ENCODE results near the gene FMN1. TPM values are rescaled to one million over a fixed set of nuclear protein-coding genes. Genes with fewer than 3 reads are reported as not detected.

FMN1 gene
- polyA plus RNA-seq, 3 donors, result 0.28 to 3.7 (median 0.34) TPM

DNA sequence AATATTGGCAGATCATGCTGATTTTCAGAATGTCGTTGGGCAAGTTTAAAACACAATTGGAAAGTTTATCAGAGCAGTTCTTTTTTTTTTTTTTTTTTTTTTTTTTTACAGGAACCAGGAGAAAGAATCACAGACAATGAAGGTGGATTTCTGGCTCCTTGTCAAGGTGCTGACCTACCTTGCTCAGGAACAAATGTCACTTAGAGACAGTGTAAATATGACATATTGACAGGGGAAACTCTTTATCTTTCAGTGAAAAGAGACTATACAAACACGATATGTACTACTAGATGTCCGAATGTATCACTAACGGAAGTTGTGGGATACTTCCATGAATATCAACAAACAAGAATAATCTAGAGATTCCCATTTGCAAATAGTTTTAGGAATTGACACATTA is 237.3 kb downstream of the FMN1 start:
- H3K27me3 ChIP-seq (ENCODE audit: control insufficient read depth in 2 of 2, insufficient read depth in 2 of 2, low read length in 2 of 2), result no peaks in the 10 kb centered on the region
- H3K4me3 ChIP-seq (replicated peaks in 1 of 3; ENCODE audit: low read depth in 2 of 3, low read length in 3 of 3), result no peak overlapping the region
- no peak for DNase-seq
- TF ChIP-seq, protein P1, sequence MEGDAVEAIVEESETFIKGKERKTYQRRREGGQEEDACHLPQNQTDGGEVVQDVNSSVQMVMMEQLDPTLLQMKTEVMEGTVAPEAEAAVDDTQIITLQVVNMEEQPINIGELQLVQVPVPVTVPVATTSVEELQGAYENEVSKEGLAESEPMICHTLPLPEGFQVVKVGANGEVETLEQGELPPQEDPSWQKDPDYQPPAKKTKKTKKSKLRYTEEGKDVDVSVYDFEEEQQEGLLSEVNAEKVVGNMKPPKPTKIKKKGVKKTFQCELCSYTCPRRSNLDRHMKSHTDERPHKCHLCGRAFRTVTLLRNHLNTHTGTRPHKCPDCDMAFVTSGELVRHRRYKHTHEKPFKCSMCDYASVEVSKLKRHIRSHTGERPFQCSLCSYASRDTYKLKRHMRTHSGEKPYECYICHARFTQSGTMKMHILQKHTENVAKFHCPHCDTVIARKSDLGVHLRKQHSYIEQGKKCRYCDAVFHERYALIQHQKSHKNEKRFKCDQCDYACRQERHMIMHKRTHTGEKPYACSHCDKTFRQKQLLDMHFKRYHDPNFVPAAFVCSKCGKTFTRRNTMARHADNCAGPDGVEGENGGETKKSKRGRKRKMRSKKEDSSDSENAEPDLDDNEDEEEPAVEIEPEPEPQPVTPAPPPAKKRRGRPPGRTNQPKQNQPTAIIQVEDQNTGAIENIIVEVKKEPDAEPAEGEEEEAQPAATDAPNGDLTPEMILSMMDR (IDR thresholded peaks at IDR 0.05), result no peak
- no peak overlapping the region for H3K9ac ChIP-seq (ENCODE audit: insufficient read depth, low read length, poor library complexity, severe bottlenecking)
- H3K79me2 ChIP-seq (ENCODE audit: insufficient read depth, low read length), result no peaks in the 10 kb centered on the region
- H3K4me1 Mint-ChIP-seq, result peaks cover 13% of the 10 kb centered on the region
- H3K4me1 ChIP-seq (ENCODE audit: control insufficient read depth in 1 of 2, insufficient read depth in 2 of 2, low read length in 2 of 2), result peaks cover 10 to 13% of the 10 kb centered on the region in 2 donors
- H3K4me2 ChIP-seq (replicated peaks; ENCODE audit: extremely low read depth, low read length, poor library complexity, severe bottlenecking), result no peak overlapping the region
- H3K9me3 ChIP-seq (replicated peaks in 1 of 2; ENCODE audit: control insufficient read depth in 1 of 2, insufficient read depth in 1 of 2, low read length in 2 of 2), result no peaks in the 10 kb centered on the region
- peaks cover 0 to 3% (median 0%) of the 10 kb centered on the region in 3 donors for H3K27me3 Mint-ChIP-seq (ENCODE audit: low read depth in 3 of 3)
- H3K27ac Mint-ChIP-seq, result no peak overlapping the region
- H2AFZ ChIP-seq (ENCODE audit: insufficient read depth, low read depth, low read length, poor library complexity, severe bottlenecking), result no peak overlapping the region
- WGBS (ENCODE audit: insufficient coverage), result 60% methylated on average over 1 of the region's 4 CpGs
- H3K4me3 Mint-ChIP-seq, result no peak overlapping the region
- no peaks in the 10 kb centered on the region for H3K9me3 Mint-ChIP-seq
- H3K27ac ChIP-seq (ENCODE audit: low read depth in 1 of 2, low read length in 2 of 2), result no peak overlapping the region
- H3K36me3 ChIP-seq (replicated peaks in 1 of 2; ENCODE audit: control insufficient read depth in 1 of 2, insufficient read depth in 2 of 2, low read length in 2 of 2), result no peaks in the 10 kb centered on the region
- H3K36me3 Mint-ChIP-seq, result peaks cover 0 to 5% of the 10 kb centered on the region in 2 donors
- H4K20me1 ChIP-seq (ENCODE audit: insufficient read depth, low read length), result no peaks in the 10 kb centered on the region
- intact Hi-C loops (cut with micrococcal nuclease), result no loop called here

DNA sequence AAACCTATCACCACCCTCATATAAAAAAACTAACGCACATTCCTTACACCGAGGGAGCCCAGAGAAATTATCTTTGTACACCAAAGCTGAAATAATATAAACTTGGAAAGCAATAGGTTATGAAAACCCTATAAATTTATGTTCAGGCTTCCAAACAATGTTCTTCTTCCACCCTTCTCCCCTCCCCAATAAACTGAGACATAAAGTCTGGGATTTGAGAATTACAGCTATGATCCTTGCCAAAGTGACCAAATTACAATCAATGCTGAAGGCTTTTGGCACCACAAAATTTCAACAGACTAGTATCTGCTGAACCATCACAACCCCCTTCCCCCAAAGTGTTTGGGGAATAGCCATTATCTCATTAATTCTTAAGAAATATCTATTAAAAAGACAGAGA is 237.8 kb downstream of the FMN1 start:
- no peaks in the 10 kb centered on the region for H4K20me1 ChIP-seq (ENCODE audit: insufficient read depth, low read length)
- DNase-seq, result no peak
- no CpG with 5 or more reads among the region's 2 CpGs for WGBS (ENCODE audit: insufficient coverage)
- H3K4me2 ChIP-seq (replicated peaks; ENCODE audit: extremely low read depth, low read length, poor library complexity, severe bottlenecking), result no peak overlapping the region
- peaks cover 18% of the 10 kb centered on the region for H3K4me1 Mint-ChIP-seq
- no peaks in the 10 kb centered on the region for H3K9me3 ChIP-seq (replicated peaks in 1 of 2; ENCODE audit: control insufficient read depth in 1 of 2, insufficient read depth in 1 of 2, low read length in 2 of 2)
- no peak overlapping the region for H3K9ac ChIP-seq (ENCODE audit: insufficient read depth, low read length, poor library complexity, severe bottlenecking)
- H3K27ac ChIP-seq (ENCODE audit: low read depth in 1 of 2, low read length in 2 of 2), result no peak overlapping the region
- H3K4me3 ChIP-seq (replicated peaks in 1 of 3; ENCODE audit: low read depth in 2 of 3, low read length in 3 of 3), result no peak overlapping the region
- no peak overlapping the region for H2AFZ ChIP-seq (ENCODE audit: insufficient read depth, low read depth, low read length, poor library complexity, severe bottlenecking)
- H3K27me3 Mint-ChIP-seq (ENCODE audit: low read depth in 3 of 3), result peaks cover 0 to 3% (median 0%) of the 10 kb centered on the region in 3 donors
- H3K79me2 ChIP-seq (ENCODE audit: insufficient read depth, low read length), result no peaks in the 10 kb centered on the region
- H3K27me3 ChIP-seq (ENCODE audit: control insufficient read depth in 2 of 2, insufficient read depth in 2 of 2, low read length in 2 of 2), result no peaks in the 10 kb centered on the region
- peaks cover 10 to 14% of the 10 kb centered on the region in 2 donors for H3K4me1 ChIP-seq (ENCODE audit: control insufficient read depth in 1 of 2, insufficient read depth in 2 of 2, low read length in 2 of 2)
- intact Hi-C loops (cut with micrococcal nuclease), result no loop called here
- no peaks in the 10 kb centered on the region for H3K36me3 ChIP-seq (replicated peaks in 1 of 2; ENCODE audit: control insufficient read depth in 1 of 2, insufficient read depth in 2 of 2, low read length in 2 of 2)
- H3K4me3 Mint-ChIP-seq, result no peak overlapping the region
- TF ChIP-seq, protein P1 (IDR thresholded peaks at IDR 0.05), result no peak
- peaks cover 0 to 2% (median 0%) of the 10 kb centered on the region in 7 donors for H3K9me3 Mint-ChIP-seq
- H3K27ac Mint-ChIP-seq, result no peak overlapping the region
- peaks cover 0 to 3% of the 10 kb centered on the region in 2 donors for H3K36me3 Mint-ChIP-seq
